ENCODE data around the gene LINC00237.
A peak's percentile ranks its signal among the peaks of the same experiment; 100 is the strongest.

GRCh38 chr20:21136015-21136732, 30.0 kb upstream of the LINC00237 start:
- no peak for TF ChIP-seq CTCF (IDR thresholded peaks at IDR 0.05; ENCODE audit: insufficient read depth, low read length)
- TF ChIP-seq POLR2AphosphoS5 (IDR thresholded peaks at IDR 0.05; ENCODE audit: low read depth), result no peak
- TF ChIP-seq SPI1 (IDR thresholded peaks at IDR 0.05; ENCODE audit: borderline replicate concordance, low read depth), result peak; percentile 61; the same call in 1 of the 2 replicates
- no peak for TF ChIP-seq REST (IDR thresholded peaks at IDR 0.05; ENCODE audit: insufficient replicate concordance, low read depth)
- no peak for TF ChIP-seq GABPA (IDR thresholded peaks at IDR 0.05; ENCODE audit: low read depth)
